Spleen (tissue), 11 donors: Measurements from ENCODE around the gene BCL11B. TPM values are rescaled to one million over a fixed set of nuclear protein-coding genes. Genes with fewer than 3 reads are reported as not detected.

Experiments
- DNase-seq: peaks from one replicate; pipeline ENCODE4 v3.0.0-alpha.2; 2020
- H3K27ac ChIP-seq, 8 donors: fragments of 200-600 bp; sonication (generic) in 7 of 8; 1 replicate in 4 of 8; 2 replicates in 4 of 8; pipeline versions ENCODE4 v1.5.0 to v1.8.0; 2016 to 2021; ENCODE audit warnings: inconsistent platforms in 4 of 8, mild to moderate bottlenecking in 4 of 8, moderate library complexity in 1 of 8
- H3K27me3 ChIP-seq, 7 donors: fragments of 200-600 bp; sonication (generic) in 6 of 7; replicated peaks in 1 of 7; 1 replicate in 4 of 7; 2 replicates in 3 of 7; pipeline versions ENCODE4 v1.5.0 to v1.8.0; 2016 to 2021; ENCODE audit warnings: inconsistent platforms in 3 of 7, mild to moderate bottlenecking in 1 of 7
- H3K36me3 ChIP-seq, 6 donors: fragments of 200-600 bp; sonication (generic) in 5 of 6; 1 replicate in 4 of 6; 2 replicates in 2 of 6; pipeline versions ENCODE4 v1.5.0 to v1.8.0; 2016 to 2021; ENCODE audit warnings: inconsistent platforms in 2 of 6
- H3K4me1 ChIP-seq, 6 donors: fragments of 200-600 bp; sonication (generic) in 5 of 6; 1 replicate in 3 of 6; 2 replicates in 3 of 6; pipeline versions ENCODE4 v1.5.0 to v1.8.0; 2016 to 2021; ENCODE audit warnings: inconsistent platforms in 3 of 6
- H3K4me3 ChIP-seq, 8 donors: fragments of 200-600 bp; sonication (generic) in 7 of 8; 1 replicate in 4 of 8; 2 replicates in 4 of 8; pipeline versions ENCODE4 v1.5.0 to v1.8.0; 2016 to 2021; ENCODE audit warnings: inconsistent platforms in 4 of 8, mild to moderate bottlenecking in 4 of 8, moderate library complexity in 2 of 8
- H3K9me3 ChIP-seq, 8 donors: fragments of 200-600 bp; sonication (generic) in 7 of 8; 1 replicate in 4 of 8; 2 replicates in 4 of 8; pipeline versions ENCODE4 v1.5.0 to v1.8.0; 2016 to 2021; ENCODE audit warnings: inconsistent platforms in 4 of 8
- POLR2A ChIP-seq, 3 donors: fragments of 450-650 bp; IDR thresholded peaks; one replicate each; pipeline ENCODE4 v1.5.1; 2017; ENCODE audit warnings: antibody characterized with exemption in 3 of 3, mild to moderate bottlenecking in 1 of 3
- POLR2AphosphoS5 ChIP-seq, 3 donors: sonication (generic); formaldehyde crosslinking; IDR thresholded peaks; one replicate each; pipeline ENCODE4 v1.5.1; 2017; ENCODE audit warnings: antibody characterized with exemption in 3 of 3
- WGBS, 5 donors: extraction: QIAGEN DNeasy Blood & Tissue Kit in 3 of 5; methylation state at CpG; one replicate each; pipeline versions ENCODE4 v1.1.5 to v1.1.7; 2013 to 2018; 5-methylcytosine and 5-hydroxymethylcytosine counted together
- intact Hi-C: fragments of 100-400 bp; cut with DNase I; formaldehyde crosslinking; loops from one replicate; pipeline ENCODE4 v1.15.0; 2023; ENCODE audit warnings: low total_unique reads
- polyA plus RNA-seq, 3 donors: library from polyadenylated mRNA; stranded (reverse); fragments of 200-250 nt; gene quantifications; one replicate each; pipeline ENCODE4 v1.2.1, GENCODE V29; 2013
- total RNA-seq, 7 donors: library from RNA; depleted of rRNA in 3 of 7; stranded (reverse); fragments of >200 nt in 3 of 7; fragmentation: NEBNext Ultra II Directional in 4 of 7; extraction: Animal tissue kit (Norgen Biotek cat#: 25700) in 4 of 7; gene quantifications; one replicate each; pipeline versions ENCODE4 v1.1.0 to v1.2.1, GENCODE V29; 2016 to 2021
- TF ChIP-seq, protein P1 (sequence below), 11 experiments: fragments of 200-600 bp in 7 of 11; fragments of 450-650 bp in 4 of 11; sonication (generic) in 4 of 11; IDR thresholded peaks in 8 of 11; conservative IDR thresholded peaks in 3 of 11; 1 replicate in 7 of 11; 2 replicates in 4 of 11; pipeline versions ENCODE4 v1.4.0 to v1.8.0; 2016 to 2021; ENCODE audit warnings: antibody characterized with exemption in 11 of 11, inconsistent platforms in 4 of 11, mild to moderate bottlenecking in 1 of 11
- donor health status: healthy with polysubstance abuse.
- donor health status: DM: no; HTN: no; CAD: no; lungs with moderate emphysema.
- donor health status: DM: no; HTN: no; CAD: no.
- donor health status: Bipolar disorder and iron deficiency.
- donor health status: healthy.
- donor health status: DM: no; HTN: no; CAD: no.
- donor health status: DM: yes; HTN: yes; CAD: no.

The BCL11B gene
- total and polyA plus RNA-seq, 10 donors = 0.74 to 21.1 (median 11.4) TPM

DNA sequence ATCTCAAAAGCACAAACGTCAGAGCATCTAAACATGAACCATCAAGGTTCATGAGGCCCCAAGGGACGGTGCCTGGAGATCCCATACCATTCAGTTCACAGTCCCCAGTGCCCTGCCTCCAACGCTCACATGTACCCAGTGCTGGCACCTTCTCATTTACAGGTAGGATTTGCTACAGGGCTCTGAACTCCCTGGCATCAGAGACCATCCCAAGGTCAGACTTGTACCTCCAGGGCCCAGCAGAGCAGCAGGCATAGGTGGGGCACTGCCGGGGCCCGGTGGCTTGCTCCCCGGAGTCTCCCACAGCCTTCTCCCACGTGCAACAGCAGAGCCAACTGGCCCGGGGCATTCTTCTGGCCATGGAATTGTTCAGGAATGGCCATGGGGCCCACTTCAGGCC is 114.8 kb downstream of the BCL11B start:
- no peak for TF ChIP-seq POLR2AphosphoS5 (IDR thresholded peaks at IDR 0.05)
- no peak for TF ChIP-seq POLR2A (IDR thresholded peaks at IDR 0.05)
- TF ChIP-seq, protein P1, sequence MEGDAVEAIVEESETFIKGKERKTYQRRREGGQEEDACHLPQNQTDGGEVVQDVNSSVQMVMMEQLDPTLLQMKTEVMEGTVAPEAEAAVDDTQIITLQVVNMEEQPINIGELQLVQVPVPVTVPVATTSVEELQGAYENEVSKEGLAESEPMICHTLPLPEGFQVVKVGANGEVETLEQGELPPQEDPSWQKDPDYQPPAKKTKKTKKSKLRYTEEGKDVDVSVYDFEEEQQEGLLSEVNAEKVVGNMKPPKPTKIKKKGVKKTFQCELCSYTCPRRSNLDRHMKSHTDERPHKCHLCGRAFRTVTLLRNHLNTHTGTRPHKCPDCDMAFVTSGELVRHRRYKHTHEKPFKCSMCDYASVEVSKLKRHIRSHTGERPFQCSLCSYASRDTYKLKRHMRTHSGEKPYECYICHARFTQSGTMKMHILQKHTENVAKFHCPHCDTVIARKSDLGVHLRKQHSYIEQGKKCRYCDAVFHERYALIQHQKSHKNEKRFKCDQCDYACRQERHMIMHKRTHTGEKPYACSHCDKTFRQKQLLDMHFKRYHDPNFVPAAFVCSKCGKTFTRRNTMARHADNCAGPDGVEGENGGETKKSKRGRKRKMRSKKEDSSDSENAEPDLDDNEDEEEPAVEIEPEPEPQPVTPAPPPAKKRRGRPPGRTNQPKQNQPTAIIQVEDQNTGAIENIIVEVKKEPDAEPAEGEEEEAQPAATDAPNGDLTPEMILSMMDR (IDR thresholded peaks at IDR 0.05 in 8 of 11, conservative IDR thresholded peaks at IDR 0.05 in 3 of 11) = no peak
- Histone ChIP-seq H3K27ac (no peak overlapping the region), H3K27me3 (peaks cover 0 to 9% (median 0%) of the 10 kb centered on the region in 7 donors), H3K9me3 (peaks cover 0 to 9% (median 0%) of the 10 kb centered on the region in 8 donors), H3K36me3 (no peaks in the 10 kb centered on the region), H3K4me3 (no peak overlapping the region), H3K4me1 (peaks cover 0 to 7% (median 2%) of the 10 kb centered on the region in 6 donors)
- intact Hi-C loops = no loop called here
- DNase-seq = no peak
- WGBS, 5 donors = 89 to 94% (median 90%) methylated on average over 5 to 8 of the region's 8 CpGs

DNA sequence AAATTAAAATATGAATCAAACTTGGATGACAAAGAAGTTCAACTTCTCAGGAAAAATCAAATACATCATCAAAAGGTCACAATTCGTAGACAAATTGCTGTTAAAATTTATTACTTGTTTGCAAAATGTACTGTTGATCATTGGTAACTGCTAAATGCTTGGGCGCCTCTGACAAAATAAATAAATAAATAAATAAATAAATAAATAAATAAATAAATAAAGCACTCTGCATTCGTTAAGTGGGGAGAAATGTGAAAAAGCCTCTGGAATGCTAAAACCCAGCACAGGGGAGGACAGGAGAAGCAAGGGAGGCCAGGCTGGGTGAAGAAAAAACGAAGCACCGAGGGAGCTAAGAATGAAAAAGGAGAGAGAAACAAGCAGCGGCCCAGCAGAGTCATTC is 115.2 kb downstream of the BCL11B start:
- Histone ChIP-seq H3K27ac (no peak overlapping the region), H3K4me1 (peaks cover 0 to 7% (median 2%) of the 10 kb centered on the region in 6 donors), H3K36me3 (no peaks in the 10 kb centered on the region), H3K9me3 (peaks cover 0 to 9% (median 0%) of the 10 kb centered on the region in 8 donors), H3K27me3 (peaks cover 0 to 9% (median 0%) of the 10 kb centered on the region in 7 donors), H3K4me3 (no peak overlapping the region)
- intact Hi-C loops = no loop called here
- 84 to 95% (median 89%) methylated on average over 6 of the region's 6 CpGs for WGBS, 5 donors
- no peak for DNase-seq
- TF ChIP-seq, protein P1 (IDR thresholded peaks at IDR 0.05 in 8 of 11, conservative IDR thresholded peaks at IDR 0.05 in 3 of 11) = no peak
- TF ChIP-seq POLR2A (IDR thresholded peaks at IDR 0.05) (no peak), POLR2AphosphoS5 (IDR thresholded peaks at IDR 0.05) (no peak)

DNA sequence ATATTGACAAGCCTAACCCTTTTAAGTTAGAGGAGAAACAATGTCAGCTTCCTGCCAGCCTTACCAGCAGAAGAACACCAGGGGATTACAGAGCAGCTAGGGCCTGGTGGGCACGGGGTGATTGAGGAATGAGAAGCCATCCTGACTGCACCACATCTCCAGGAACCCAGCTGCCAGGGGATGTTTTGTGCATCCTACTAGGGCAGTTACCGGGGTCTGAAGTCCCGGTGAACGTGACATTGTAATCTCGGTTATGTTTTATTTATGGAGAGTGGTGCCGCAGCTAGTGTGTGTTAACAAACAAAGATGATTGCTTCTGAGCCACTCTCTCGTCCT is 115.9 kb downstream of the BCL11B start:
- no peak for DNase-seq
- intact Hi-C loops = no loop called here
- Histone ChIP-seq H3K9me3 (peaks cover 0 to 2% (median 0%) of the 10 kb centered on the region in 8 donors), H3K36me3 (no peaks in the 10 kb centered on the region), H3K4me1 (peaks cover 0 to 7% (median 2%) of the 10 kb centered on the region in 6 donors), H3K4me3 (no peak overlapping the region), H3K27me3 (peaks cover 0 to 9% (median 0%) of the 10 kb centered on the region in 7 donors), H3K27ac (no peak overlapping the region)
- TF ChIP-seq POLR2A (IDR thresholded peaks at IDR 0.05) = no peak
- TF ChIP-seq POLR2AphosphoS5 (IDR thresholded peaks at IDR 0.05) = no peak
- 76 to 88% (median 86%) methylated on average over 7 of the region's 7 CpGs for WGBS, 5 donors

DNA sequence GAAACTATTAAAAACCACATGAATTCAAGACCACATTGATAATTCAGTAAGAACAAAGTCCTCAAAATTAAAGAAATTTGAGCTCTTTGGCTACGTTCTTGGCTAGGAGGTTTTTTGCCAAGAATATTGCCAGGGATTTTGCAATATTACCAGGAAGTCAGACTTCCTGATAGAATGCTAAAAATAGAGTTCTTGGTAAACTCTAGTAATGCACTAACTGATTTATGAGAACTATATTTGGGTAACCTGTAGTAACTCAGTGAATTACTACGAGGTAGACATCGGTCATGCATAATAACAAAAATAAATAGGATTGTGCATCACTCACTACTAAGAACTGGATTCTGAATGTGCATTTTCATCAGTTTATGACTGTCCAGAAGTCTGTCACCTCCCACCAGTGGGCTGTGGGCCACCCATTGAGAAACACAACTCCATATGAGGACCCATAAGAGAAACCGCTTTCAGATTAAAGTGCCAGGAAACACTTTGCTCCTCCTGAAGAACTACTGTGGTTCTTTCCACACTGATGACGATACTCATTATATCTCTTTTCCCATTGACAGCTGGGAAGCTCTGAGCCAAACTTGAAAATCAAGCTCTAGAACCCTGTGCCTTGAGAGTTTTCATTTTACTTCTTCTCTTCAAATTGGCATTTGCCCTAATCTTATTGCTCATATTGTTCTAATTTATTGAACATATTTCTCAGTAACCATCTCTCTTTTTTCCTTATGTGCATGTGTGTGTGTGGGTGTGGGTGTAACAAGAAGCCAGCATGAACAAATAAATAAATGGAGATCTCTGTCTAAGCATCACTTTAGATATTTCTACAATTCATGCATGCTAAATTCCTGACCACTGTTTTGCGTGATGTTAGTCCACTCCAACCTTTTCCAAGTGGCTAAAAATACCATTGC is 116.6 kb downstream of the BCL11B start:
- 41 to 52% (median 45%) methylated on average over 6 of the region's 6 CpGs for WGBS, 5 donors
- no peak for DNase-seq
- peaks cover 0 to 7% (median 2%) of the 10 kb centered on the region in 6 donors for H3K4me1 ChIP-seq
- TF ChIP-seq, protein P1 (IDR thresholded peaks at IDR 0.05 in 8 of 11, conservative IDR thresholded peaks at IDR 0.05 in 3 of 11) = no peak
- no peak for TF ChIP-seq POLR2A (IDR thresholded peaks at IDR 0.05)
- H3K4me3 ChIP-seq = no peak overlapping the region
- intact Hi-C loops = no loop called here
- no peak overlapping the region for H3K27ac ChIP-seq
- no peaks in the 10 kb centered on the region for H3K36me3 ChIP-seq
- H3K9me3 ChIP-seq = no peaks in the 10 kb centered on the region
- H3K27me3 ChIP-seq = peaks cover 0 to 9% (median 0%) of the 10 kb centered on the region in 7 donors
